Uterus (tissue), 4 donors: Measurements from ENCODE around the gene ADD1. TPM values are rescaled to one million over a fixed set of nuclear protein-coding genes. Genes with fewer than 3 reads are reported as not detected.
A peak's percentile ranks its signal among the peaks of the same experiment; 100 is the strongest.

Experiments used
- DNase-seq, 2 donors: peaks; one replicate each; pipeline ENCODE4 v3.0.0-alpha.2; 2019 to 2020
- H3K27ac ChIP-seq, 2 donors: fragments of 200-600 bp; sonication (generic); 1 replicate in 1 of 2; 2 replicates in 1 of 2; pipeline ENCODE4 v1.5.1; 2016 to 2018
- H3K27me3 ChIP-seq, 2 donors: fragments of 200-600 bp; sonication (generic); one replicate each; pipeline ENCODE4 v1.5.1; 2018 to 2019; ENCODE audit warnings: control low read depth in 1 of 2
- H3K36me3 ChIP-seq, 2 donors: fragments of 200-600 bp; sonication (generic); one replicate each; pipeline ENCODE4 v1.5.1; 2019; ENCODE audit warnings: control low read depth in 1 of 2
- H3K4me1 ChIP-seq, 2 donors: fragments of 200-600 bp; sonication (generic); one replicate each; pipeline ENCODE4 v1.5.1; 2018 to 2019; ENCODE audit warnings: control low read depth in 1 of 2
- H3K4me3 ChIP-seq, 2 donors: fragments of 200-600 bp; sonication (generic); 1 replicate in 1 of 2; 2 replicates in 1 of 2; pipeline ENCODE4 v1.5.1; 2018 to 2019; ENCODE audit warnings: mild to moderate bottlenecking in 1 of 2
- H3K9me3 ChIP-seq, 2 donors: fragments of 200-600 bp; sonication (generic); one replicate each; pipeline ENCODE4 v1.5.1; 2019; ENCODE audit warnings: control low read depth in 1 of 2
- POLR2A ChIP-seq, 2 donors: fragments of 450-650 bp; IDR thresholded peaks; one replicate each; pipeline ENCODE4 v1.6.1; 2016; ENCODE audit warnings: antibody characterized with exemption in 2 of 2, mild to moderate bottlenecking in 1 of 2, moderate library complexity in 1 of 2
- intact Hi-C: fragments of 100-400 bp; cut with DNase I; formaldehyde crosslinking; loops from one replicate; pipeline ENCODE4 v1.15.1; 2023; ENCODE audit warnings: low total_unique reads
- total RNA-seq, 4 donors: library from RNA; depleted of rRNA in 3 of 4; stranded (reverse); fragments of >200 nt in 3 of 4; gene quantifications; one replicate each; pipeline versions ENCODE4 v1.1.0 to v1.2.4, GENCODE V29; 2014 to 2023
- TF ChIP-seq, protein P1 (sequence below), 4 experiments: fragments of 200-600 bp in 2 of 4; fragments of 450-650 bp in 2 of 4; sonication (generic) in 2 of 4; IDR thresholded peaks; one replicate each; pipeline ENCODE4 v1.5.1; 2016 to 2019; ENCODE audit warnings: antibody characterized with exemption in 4 of 4, mild to moderate bottlenecking in 2 of 4, moderate library complexity in 1 of 4
- donor health status: DM: yes; HTN: yes; CAD: no.

ADD1 gene
- total RNA-seq, 4 donors from 2014 or later, result 161 to 403 (median 225) TPM

DNA sequence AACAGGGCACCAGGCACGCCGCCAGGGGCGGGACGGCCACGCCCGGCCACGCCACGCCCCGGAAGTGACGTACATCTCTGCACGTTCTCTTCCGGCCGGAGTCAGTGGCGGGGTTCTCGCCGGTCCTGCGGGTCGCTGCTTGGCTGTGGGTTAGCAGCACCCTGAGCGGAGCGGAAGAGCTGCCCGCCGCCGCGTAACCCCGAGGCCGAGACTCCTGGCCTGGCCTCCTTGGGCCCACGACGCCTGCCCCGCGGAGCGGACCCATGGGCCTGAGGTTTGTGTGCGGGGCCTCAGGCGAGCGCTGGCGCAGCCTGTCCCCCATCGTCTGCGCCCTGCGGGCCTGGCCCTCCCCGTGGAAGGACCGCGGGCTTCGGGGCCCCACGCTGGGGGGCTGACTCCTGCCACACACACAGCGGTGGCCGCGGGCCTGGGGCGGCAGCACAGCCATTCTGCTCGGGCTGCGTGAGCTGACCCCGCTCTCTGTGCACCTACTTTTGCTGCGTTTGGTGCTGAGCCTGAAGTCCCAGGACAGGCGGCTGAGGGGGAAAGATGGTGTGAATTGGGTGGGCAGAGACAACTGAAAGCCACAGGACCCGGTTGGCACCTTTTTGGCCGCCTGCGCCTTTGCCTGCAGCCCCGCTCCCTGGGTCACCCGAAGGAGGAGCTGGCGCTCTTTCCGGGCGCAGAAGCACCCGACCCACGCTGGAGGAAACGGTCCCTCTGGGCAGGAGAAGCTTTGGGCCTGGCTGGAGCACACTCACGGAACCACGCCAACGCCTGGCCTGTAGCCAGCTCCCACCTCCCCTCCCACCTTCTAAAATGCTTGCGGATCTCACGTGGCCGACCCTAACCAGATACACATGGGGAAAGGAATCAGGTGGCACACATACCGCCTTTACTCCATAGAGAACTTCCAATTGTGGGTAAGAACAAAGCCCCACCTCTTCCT lies 91.4 kb downstream of the ADD1 start:
- H3K9me3 ChIP-seq, result no peaks in the 10 kb centered on the region
- TF ChIP-seq POLR2A (IDR thresholded peaks at IDR 0.05), result peak; percentile 59 to 95
- TF ChIP-seq, protein P1, sequence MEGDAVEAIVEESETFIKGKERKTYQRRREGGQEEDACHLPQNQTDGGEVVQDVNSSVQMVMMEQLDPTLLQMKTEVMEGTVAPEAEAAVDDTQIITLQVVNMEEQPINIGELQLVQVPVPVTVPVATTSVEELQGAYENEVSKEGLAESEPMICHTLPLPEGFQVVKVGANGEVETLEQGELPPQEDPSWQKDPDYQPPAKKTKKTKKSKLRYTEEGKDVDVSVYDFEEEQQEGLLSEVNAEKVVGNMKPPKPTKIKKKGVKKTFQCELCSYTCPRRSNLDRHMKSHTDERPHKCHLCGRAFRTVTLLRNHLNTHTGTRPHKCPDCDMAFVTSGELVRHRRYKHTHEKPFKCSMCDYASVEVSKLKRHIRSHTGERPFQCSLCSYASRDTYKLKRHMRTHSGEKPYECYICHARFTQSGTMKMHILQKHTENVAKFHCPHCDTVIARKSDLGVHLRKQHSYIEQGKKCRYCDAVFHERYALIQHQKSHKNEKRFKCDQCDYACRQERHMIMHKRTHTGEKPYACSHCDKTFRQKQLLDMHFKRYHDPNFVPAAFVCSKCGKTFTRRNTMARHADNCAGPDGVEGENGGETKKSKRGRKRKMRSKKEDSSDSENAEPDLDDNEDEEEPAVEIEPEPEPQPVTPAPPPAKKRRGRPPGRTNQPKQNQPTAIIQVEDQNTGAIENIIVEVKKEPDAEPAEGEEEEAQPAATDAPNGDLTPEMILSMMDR (IDR thresholded peaks at IDR 0.05), result no peak
- H3K27ac ChIP-seq, result peak overlapping the region; percentile 58 to 89
- H3K4me3 ChIP-seq, result peak overlapping the region; percentile 66
- peaks cover 0 to 10% of the 10 kb centered on the region in 2 donors for H3K4me1 ChIP-seq
- H3K36me3 ChIP-seq, result no peaks in the 10 kb centered on the region
- no peaks in the 10 kb centered on the region for H3K27me3 ChIP-seq
- intact Hi-C loops, result no loop called here
- DNase-seq, result peak; percentile 94 to 96

GRCh38 chr4:2935762-2936743 lies 92.4 kb downstream of the ADD1 start:
- Histone ChIP-seq H3K4me1 (peaks cover 0 to 10% of the 10 kb centered on the region in 2 donors), H3K36me3 (no peaks in the 10 kb centered on the region), H3K27ac (no peak overlapping the region), H3K27me3 (no peaks in the 10 kb centered on the region), H3K9me3 (no peaks in the 10 kb centered on the region), H3K4me3 (no peak overlapping the region)
- intact Hi-C loops, result no loop called here
- DNase-seq, result peak in 1 of 2 donors; percentile 15
- no peak for TF ChIP-seq POLR2A (IDR thresholded peaks at IDR 0.05)
- TF ChIP-seq, protein P1 (IDR thresholded peaks at IDR 0.05), result no peak

- no peak for TF ChIP-seq POLR2A (IDR thresholded peaks at IDR 0.05)
- TF ChIP-seq, protein P1 (IDR thresholded peaks at IDR 0.05), result no peak
- Histone ChIP-seq H3K36me3 (no peaks in the 10 kb centered on the region), H3K4me3 (no peak overlapping the region), H3K27me3 (no peaks in the 10 kb centered on the region), H3K4me1 (peaks cover 0 to 10% of the 10 kb centered on the region in 2 donors), H3K27ac (no peak overlapping the region), H3K9me3 (no peaks in the 10 kb centered on the region)
- DNase-seq, result peak in 1 of 2 donors; percentile 21
- intact Hi-C loops, result no loop called here
Measured at GRCh38 chr4:2936773-2937145, 93.1 kb downstream of the ADD1 start.

DNA sequence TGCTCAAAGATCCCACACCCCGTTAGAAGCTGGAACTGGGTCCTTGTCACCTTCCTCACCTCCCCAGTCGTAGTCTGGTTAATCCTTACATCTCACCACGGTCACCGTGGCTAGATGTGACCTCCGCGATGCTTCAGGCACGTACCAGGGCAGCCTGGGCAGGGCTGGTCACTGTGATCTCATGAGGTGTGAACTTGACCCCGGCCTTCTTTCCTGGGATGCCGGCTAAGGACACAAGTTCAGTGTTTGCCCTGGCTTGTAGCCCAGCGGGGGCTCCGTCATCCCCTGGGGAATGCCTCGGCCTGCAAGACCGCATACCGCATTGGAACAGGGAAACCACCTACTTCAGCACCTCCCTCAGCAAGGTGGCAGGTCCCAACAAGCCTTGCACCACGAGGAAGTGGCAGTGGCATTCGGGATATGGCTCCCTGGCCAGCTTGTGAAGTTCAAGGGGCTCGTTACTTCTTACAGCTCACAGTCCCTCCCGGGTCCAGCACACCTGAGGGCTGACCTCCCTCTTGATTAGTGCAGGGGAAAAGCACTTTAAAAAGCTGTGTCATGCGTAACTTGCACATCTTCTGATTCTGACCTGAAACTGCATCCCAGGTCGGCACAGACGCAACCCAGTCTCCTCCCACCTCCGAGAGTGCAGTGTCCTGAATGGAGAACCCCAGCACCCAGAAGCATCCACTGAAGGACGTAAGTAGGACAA lies 93.7 kb downstream of the ADD1 start:
- peaks cover 0 to 10% of the 10 kb centered on the region in 2 donors for H3K4me1 ChIP-seq
- intact Hi-C loops, result no loop called here
- H3K27ac ChIP-seq, result no peak overlapping the region
- peak in 1 of 2 donors; percentile 21 for DNase-seq
- no peak overlapping the region for H3K4me3 ChIP-seq
- no peaks in the 10 kb centered on the region for H3K27me3 ChIP-seq
- no peak for TF ChIP-seq POLR2A (IDR thresholded peaks at IDR 0.05)
- TF ChIP-seq, protein P1 (IDR thresholded peaks at IDR 0.05), result no peak
- no peaks in the 10 kb centered on the region for H3K9me3 ChIP-seq
- H3K36me3 ChIP-seq, result no peaks in the 10 kb centered on the region
